HepG2 (cell line): ENCODE measurements around the gene WBP1. TPM values are rescaled to one million over a fixed set of nuclear protein-coding genes. Genes with fewer than 3 reads are reported as not detected.

Source experiments
- BHLHE40 ChIP-seq: IDR thresholded peaks from 2 replicates; pipeline ENCODE4 v1.6.1; 2011; ENCODE audit warnings: low read length, improper control_type of control experiment
- CCAR2 ChIP-seq: fragments of 200-400 bp; formaldehyde crosslinking; optimal IDR thresholded peaks from 2 replicates; pipeline ENCODE3; 2018; ENCODE audit warnings: low read depth, mild to moderate bottlenecking, low read length, moderate library complexity
- CREBL2 ChIP-seq: sonication (generic); formaldehyde crosslinking; IDR thresholded peaks from 2 replicates; pipeline ENCODE4 v1.8.1; 2023; ENCODE audit warnings: missing genetic modification reagents, mild to moderate bottlenecking, borderline replicate concordance
- GABPA ChIP-seq, 2 experiments: IDR thresholded peaks; 2 replicates each; pipeline ENCODE4 v1.6.1; 2011 to 2016; ENCODE audit warnings: low read depth in 2 of 2, low read length in 1 of 2, missing biosample characterization in 1 of 2, missing genetic modification characterization in 1 of 2
- GABPB1 ChIP-seq: IDR thresholded peaks from 2 replicates; pipeline ENCODE4 v1.6.1; 2016; ENCODE audit warnings: mild to moderate bottlenecking, missing genetic modification reagents, moderate library complexity, missing compliant biosample characterization
- ISL2 ChIP-seq: sonication (generic); formaldehyde crosslinking; IDR thresholded peaks from 2 replicates; pipeline ENCODE4 v1.5.0; 2020; ENCODE audit warnings: missing genetic modification reagents
- MEF2D ChIP-seq: sonication (generic); formaldehyde crosslinking; IDR thresholded peaks from 2 replicates; pipeline ENCODE4 v1.5.1; 2020; ENCODE audit warnings: mild to moderate bottlenecking, missing genetic modification reagents
- NCOA2 ChIP-seq: sonication (generic); formaldehyde crosslinking; IDR thresholded peaks from 2 replicates; pipeline ENCODE4 v1.8.0; 2022; ENCODE audit warnings: inconsistent platforms
- NFIB ChIP-seq: sonication (generic); formaldehyde crosslinking; IDR thresholded peaks from 2 replicates; pipeline ENCODE4 v1.9.0; 2021; ENCODE audit warnings: missing genetic modification reagents, mild to moderate bottlenecking, borderline replicate concordance
- RAD21 ChIP-seq: fragments of 450-650 bp; formaldehyde crosslinking; IDR thresholded peaks from 2 replicates; pipeline ENCODE4 v1.5.0; 2020; ENCODE audit warnings: mild to moderate bottlenecking
- SRSF9 ChIP-seq: fragments of 200-400 bp; formaldehyde crosslinking; IDR thresholded peaks from 2 replicates; pipeline ENCODE4 v1.6.1; 2018; ENCODE audit warnings: borderline replicate concordance, mild to moderate bottlenecking, low read depth, low read length; ENCODE audit not compliant: insufficient read depth, poor library complexity, severe bottlenecking
- TBX2 ChIP-seq: sonication (generic); formaldehyde crosslinking; IDR thresholded peaks from 2 replicates; pipeline ENCODE4 v1.5.0; 2020; ENCODE audit warnings: missing genetic modification reagents, mild to moderate bottlenecking, borderline replicate concordance
- TSC22D2 ChIP-seq: sonication (generic); formaldehyde crosslinking; IDR thresholded peaks from 2 replicates; pipeline ENCODE4 v1.5.1; 2020; ENCODE audit warnings: missing genetic modification reagents, mild to moderate bottlenecking, borderline replicate concordance
- ZBTB7B ChIP-seq: sonication (generic); formaldehyde crosslinking; IDR thresholded peaks from 2 replicates; pipeline ENCODE4 v1.4.0; 2020; ENCODE audit warnings: missing genetic modification reagents
- ZNF264 ChIP-seq: sonication (generic); formaldehyde crosslinking; IDR thresholded peaks from 2 replicates; pipeline ENCODE4 v1.4.0; 2020; ENCODE audit warnings: missing genetic modification reagents
- ZNF282 ChIP-seq: fragments of 450-650 bp; IDR thresholded peaks from 2 replicates; pipeline ENCODE4 v1.6.1; 2018; ENCODE audit not compliant: partially characterized antibody
- ZNF430 ChIP-seq: sonication (generic); formaldehyde crosslinking; IDR thresholded peaks from 2 replicates; pipeline ENCODE4 v1.9.0; 2021; ENCODE audit warnings: mild to moderate bottlenecking, missing genetic modification reagents
- ZNF550 ChIP-seq: sonication (generic); formaldehyde crosslinking; IDR thresholded peaks from 2 replicates; pipeline ENCODE4 v1.4.0; 2020; ENCODE audit warnings: mild to moderate bottlenecking, missing genetic modification reagents, borderline replicate concordance
- ZNF598 ChIP-seq: sonication (generic); formaldehyde crosslinking; IDR thresholded peaks from 2 replicates; pipeline ENCODE4 v1.5.1; 2020; ENCODE audit warnings: mild to moderate bottlenecking, missing genetic modification reagents, borderline replicate concordance
- ZNF687 ChIP-seq: sonication (generic); formaldehyde crosslinking; IDR thresholded peaks from 2 replicates; pipeline ENCODE4 v1.5.1; 2020; ENCODE audit warnings: mild to moderate bottlenecking, missing genetic modification reagents, moderate library complexity
- ZSCAN25 ChIP-seq: sonication (generic); formaldehyde crosslinking; IDR thresholded peaks from 2 replicates; pipeline ENCODE4 v1.8.0; 2022; ENCODE audit warnings: mild to moderate bottlenecking, missing genetic modification reagents
- polyA plus RNA-seq, 8 experiments: library from polyadenylated mRNA; depleted of rRNA in 3 of 8; stranded (reverse) in 7 of 8; unstranded in 1 of 8; fragments of >200 nt; fragmentation: Illumina TruSeq in 4 of 8; extraction: Trizol in 4 of 8; gene quantifications; 2 replicates each; pipeline versions ENCODE4 v1.2.1 to v1.2.3, GENCODE V29; 2011 to 2016; ENCODE audit warnings: low read depth in 4 of 8, missing spikeins in 1 of 8, mixed read lengths in 1 of 8; ENCODE audit not compliant: insufficient read depth in 1 of 8
- total RNA-seq, 5 experiments: library from RNA; depleted of rRNA; stranded (reverse); fragments of >200 nt; fragmentation: Illumina TruSeq; extraction: Trizol; gene quantifications; 2 replicates each; pipeline ENCODE4 v1.2.3, GENCODE V29; 2016; ENCODE audit warnings: low read depth in 1 of 5
- TF ChIP-seq, protein P1 (sequence below): sonication (generic); formaldehyde crosslinking; IDR thresholded peaks from 2 replicates; pipeline ENCODE4 v1.5.0; 2020; ENCODE audit warnings: mild to moderate bottlenecking, missing genetic modification reagents, borderline replicate concordance

Gene WBP1
- total and polyA plus RNA-seq, 2 of the 13 experiments (the other 11 are each of a cell fraction or from before 2014, with no cell fraction given): 38.8 to 85.7 TPM

- TF ChIP-seq TSC22D2 (CRISPR knock-in tag): peak; percentile 76; the same call in 1 of the 2 replicates
- 0 out of 2 replicates have a peak, but pooled peaks have one; percentile 15 for TF ChIP-seq ZNF550 (CRISPR knock-in tag)
- TF ChIP-seq ZNF687 (CRISPR knock-in tag): peak; percentile 94
- peak; percentile 95 for TF ChIP-seq ZBTB7B
- TF ChIP-seq NFIB (CRISPR knock-in tag): no peak
- 0 out of 2 replicates have a peak, but pooled peaks have one; percentile 24 for TF ChIP-seq ZSCAN25 (CRISPR knock-in tag)
- TF ChIP-seq, protein P1, sequence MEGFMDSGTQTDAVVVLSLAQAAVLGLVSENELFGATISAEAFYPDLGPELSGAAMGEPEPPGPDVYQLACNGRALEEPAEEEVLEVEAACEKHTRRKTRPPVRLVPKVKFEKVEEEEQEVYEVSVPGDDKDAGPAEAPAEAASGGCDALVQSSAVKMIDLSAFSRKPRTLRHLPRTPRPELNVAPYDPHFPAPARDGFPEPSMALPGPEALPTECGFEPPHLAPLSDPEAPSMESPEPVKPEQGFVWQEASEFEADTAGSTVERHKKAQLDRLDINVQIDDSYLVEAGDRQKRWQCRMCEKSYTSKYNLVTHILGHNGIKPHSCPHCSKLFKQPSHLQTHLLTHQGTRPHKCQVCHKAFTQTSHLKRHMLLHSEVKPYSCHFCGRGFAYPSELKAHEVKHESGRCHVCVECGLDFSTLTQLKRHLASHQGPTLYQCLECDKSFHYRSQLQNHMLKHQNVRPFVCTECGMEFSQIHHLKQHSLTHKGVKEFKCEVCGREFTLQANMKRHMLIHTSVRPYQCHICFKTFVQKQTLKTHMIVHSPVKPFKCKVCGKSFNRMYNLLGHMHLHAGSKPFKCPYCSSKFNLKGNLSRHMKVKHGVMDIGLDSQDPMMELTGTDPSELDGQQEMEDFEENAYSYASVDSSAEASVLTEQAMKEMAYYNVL (CRISPR knock-in tag): no peak
- TF ChIP-seq MEF2D (CRISPR knock-in tag): peak; percentile 82
- peak; percentile 76 for TF ChIP-seq ZNF264 (CRISPR knock-in tag)
- TF ChIP-seq CREBL2 (CRISPR knock-in tag): 0 out of 2 replicates have a peak, but pooled peaks have one; percentile 37
- no peak for TF ChIP-seq GABPA (IDR thresholded peaks at IDR 0.05; ENCODE audit: low read depth, low read length)
- TF ChIP-seq GABPA (CRISPR knock-in tag; IDR thresholded peaks at IDR 0.05; ENCODE audit: low read depth): peak; percentile 96
- no peak for TF ChIP-seq ZNF430
- no peak for TF ChIP-seq CCAR2
- peak; percentile 78 for TF ChIP-seq TBX2 (CRISPR knock-in tag)
- no peak for TF ChIP-seq ZNF282
- peak; percentile 96 for TF ChIP-seq GABPB1 (CRISPR knock-in tag)
- no peak for TF ChIP-seq ZNF598 (CRISPR knock-in tag)
- TF ChIP-seq RAD21 (CRISPR knock-in tag): peak; percentile 89
- peak; percentile 66 for TF ChIP-seq NCOA2 (CRISPR knock-in tag)
- no peak for TF ChIP-seq SRSF9
- TF ChIP-seq ISL2 (CRISPR knock-in tag): peak; percentile 94
- TF ChIP-seq BHLHE40: peak; percentile 87
These were observed 49.1 kb downstream of the WBP1 start, which contains the start of gene PCGF1 (continued) for GRCh38 chr2:74507145-74507925.
